Hematopoietic multipotent progenitor cell treated with erythropoietin and hydrocortisone succinate and interleukin-3 and kit ligand, for 8 days (in vitro differentiated cells): Measurements from ENCODE around the gene ITPK1.

ENCODE experiments used
- DNase-seq: peaks from one replicate; pipeline ENCODE4 v3.0.0-alpha.2; 2015

ITPK1 gene

DNA sequence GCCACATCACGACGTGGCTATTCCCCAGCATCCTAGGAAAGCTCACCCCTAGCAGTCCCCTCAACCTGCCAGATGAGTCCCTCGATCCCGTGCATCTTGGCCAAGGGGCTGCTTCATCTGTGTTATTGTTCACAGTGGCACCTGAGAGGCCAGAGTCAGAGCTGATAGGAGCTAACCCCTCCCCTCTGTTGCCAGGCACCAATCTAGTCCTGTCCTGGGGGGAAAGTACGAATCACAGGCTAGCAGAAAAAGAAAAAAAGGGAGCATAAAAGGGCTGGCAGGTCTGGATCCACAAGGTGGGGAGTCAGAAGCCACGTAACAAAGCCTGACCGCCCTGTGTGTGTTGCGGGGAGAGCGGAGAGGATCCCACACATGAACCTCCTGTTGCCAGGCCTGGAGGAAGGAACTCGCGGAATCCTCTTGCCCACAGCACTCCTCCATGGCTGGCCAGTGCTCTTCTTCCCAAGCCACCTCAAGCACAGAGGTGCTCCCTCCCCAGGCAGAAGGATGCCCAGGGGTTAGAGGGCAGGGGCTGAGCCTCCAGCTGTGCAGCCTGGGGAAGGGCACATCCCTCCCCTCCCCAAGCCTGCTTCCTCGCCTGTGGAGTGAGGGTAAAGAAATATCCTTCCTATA, 91.8 kb downstream of the ITPK1 start:
- DNase-seq, result no peak

DNA sequence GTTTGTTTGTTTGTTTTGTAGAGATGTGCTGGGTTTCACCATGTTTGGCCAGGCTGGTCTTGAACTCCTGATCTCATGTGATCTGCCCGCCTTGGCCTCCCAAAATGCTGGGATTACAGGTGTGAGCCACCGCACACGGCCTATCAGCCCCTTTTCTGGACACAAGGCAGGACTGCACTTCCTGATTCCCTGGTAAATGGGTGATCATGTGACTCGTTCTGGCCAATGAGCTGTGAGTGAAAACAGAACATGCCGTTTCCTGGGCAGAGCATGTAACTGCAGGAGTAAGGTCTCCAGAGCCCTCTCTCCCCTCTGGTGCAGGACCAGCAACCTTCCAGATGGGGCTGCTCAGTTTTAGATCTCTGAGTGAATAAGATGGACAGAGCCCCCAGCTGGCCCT, 92.7 kb downstream of the ITPK1 start:
- peak; percentile 49 for DNase-seq

DNA sequence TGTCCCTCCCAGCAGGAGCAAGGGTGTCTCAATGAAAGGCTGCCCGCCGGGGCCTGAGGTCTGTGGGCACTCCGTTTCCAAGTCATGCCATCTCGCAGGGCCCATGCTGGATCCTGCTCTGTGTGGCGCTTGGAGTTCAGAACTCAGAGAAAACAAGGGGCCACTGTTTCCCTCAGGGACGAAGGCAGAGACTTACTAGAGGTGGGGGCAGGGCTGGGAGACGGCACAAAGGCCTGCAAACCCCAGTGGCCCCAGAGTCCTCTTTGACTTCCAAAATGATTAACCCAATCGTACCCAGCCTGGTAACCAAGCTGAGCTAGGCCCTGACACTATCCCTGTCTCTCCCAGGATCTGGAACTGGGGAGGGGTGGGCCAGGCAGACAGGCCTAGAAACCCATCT, 95.8 kb downstream of the ITPK1 start:
- DNase-seq, result no peak

DNA sequence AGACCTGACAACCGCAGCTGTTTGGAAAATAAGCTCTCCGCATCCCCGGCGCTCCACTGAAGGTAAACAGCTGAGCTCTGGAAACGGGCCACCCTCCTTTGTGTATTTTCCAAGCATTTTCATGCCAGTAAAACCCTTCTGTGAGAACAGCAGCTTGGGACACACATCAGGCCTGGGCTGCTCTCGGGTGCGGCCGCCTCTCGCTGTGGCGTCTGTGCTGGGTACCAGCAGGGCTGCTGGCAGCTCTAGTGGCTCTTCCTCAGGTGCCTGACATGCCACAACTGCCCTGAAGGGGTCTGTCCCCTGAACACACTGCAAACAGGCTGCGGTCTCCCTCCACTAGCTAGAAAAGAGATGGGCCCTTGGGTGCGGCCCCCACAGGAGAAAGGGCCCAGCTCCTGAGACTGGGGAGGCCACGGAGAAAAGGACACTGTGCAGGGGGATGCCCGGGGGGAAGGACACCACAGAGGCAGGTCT, 96.3 kb downstream of the ITPK1 start:
- no peak for DNase-seq

DNA sequence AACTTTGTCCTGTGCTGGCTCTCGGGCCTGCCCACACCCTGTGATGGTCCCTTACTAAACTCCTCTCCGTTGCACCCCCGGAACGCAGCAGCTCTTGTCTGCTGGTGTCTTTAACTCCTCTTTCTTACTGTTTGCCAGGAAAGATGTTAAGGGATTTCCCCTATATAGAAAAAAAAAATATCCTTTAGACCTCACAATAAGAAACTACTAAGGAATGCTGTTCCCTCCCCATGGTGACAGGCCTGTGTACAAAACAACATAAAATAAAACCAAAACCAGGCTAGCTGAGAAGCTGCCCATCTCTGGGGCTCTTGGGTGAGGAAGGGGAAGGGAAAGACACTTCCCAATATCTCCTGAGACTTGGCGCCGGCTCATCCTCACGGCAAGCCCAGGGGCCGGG, 97.4 kb downstream of the ITPK1 start:
- DNase-seq, result no peak

DNA sequence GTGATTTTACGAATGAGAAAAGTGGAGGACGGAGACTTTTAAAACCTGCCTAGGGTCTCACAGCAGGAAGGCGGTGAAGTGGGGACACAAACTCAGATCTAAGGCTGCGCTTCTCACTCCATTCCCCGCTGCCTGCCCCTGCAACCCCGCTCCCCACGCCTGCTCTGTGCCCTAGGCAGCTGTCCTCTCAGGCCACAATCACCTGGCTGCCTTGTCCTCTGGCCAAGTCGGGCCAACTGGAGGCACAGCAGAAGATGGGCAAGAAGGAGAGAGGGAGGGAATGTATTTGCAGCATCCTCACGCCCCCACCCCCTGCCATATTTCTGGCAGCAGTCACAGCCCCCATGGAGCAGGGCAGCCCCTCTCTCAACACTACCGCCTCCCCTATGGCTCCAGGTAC, 97.8 kb downstream of the ITPK1 start:
- no peak for DNase-seq

DNA sequence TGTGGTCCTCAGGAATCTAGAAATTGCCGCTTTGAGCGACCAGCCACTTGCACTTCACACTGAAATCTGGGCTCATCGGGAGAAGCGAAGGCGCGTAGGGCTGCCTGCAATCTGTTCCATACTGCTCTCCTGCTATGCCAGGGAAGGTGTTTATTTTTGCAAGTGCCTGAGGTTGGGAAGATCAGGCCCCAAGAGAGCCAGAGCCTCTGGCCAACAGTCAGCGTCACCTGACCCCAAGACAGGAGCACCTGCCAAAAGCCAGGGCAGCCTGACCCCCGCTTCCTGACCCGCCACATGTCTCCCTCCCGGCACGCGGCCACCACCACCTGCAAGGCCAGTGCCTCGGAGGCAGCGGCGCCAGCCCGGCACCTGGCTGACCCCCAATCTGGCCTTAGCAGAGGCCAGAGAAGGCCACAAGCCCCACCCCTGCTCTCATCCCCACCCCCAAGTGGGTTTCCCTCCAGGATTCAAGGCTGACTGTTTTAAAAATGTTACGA, 98.4 kb downstream of the ITPK1 start:
- no peak for DNase-seq

DNA sequence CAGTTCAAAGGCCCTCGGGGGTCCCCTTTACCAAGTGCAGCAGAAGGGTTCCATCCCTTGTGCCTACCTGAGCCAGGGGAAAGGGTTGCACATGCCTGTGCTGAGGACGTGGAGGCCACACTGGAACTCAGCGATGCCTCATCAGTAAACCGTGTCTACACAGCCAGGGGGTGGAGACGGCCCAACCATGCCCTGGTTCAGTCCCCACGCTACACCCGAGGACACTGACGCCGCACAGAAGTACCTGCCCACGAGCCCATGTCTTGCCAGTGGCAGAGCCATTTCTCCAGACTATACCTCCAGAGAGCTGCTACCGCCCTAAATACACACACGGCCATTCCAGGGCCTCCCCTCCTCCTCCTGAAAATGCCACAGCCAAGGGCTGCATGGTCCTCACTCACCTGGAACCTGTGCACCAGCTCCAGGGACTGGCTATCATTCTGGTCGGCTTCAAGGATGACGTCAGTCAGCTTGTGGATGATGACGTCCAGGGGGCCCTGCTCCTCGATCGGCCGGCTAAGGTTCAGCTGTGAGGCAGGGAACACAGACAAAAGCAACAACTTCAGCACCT, 99.4 kb downstream of the ITPK1 start:
- DNase-seq, result no peak

DNA sequence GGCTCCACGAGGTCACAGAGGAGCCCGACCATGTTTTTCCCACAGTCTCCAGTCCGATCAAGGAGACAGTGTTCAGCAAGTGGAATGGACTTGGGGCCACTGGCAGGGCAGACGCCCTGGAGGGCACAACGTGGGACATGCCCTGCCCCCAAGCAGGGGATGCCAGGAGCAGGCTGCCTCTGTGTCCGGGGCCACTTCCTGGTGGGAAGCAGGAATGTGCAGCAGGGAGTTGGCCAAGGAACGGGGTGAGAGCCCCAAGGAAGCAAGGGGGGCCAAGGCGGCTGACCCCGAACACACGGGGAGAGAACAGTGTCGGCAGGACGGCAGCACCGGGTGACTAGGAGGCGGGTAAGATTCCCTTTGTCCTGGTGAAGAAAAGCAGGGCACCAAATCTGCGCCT, 100.2 kb downstream of the ITPK1 start:
- DNase-seq, result no peak

DNA sequence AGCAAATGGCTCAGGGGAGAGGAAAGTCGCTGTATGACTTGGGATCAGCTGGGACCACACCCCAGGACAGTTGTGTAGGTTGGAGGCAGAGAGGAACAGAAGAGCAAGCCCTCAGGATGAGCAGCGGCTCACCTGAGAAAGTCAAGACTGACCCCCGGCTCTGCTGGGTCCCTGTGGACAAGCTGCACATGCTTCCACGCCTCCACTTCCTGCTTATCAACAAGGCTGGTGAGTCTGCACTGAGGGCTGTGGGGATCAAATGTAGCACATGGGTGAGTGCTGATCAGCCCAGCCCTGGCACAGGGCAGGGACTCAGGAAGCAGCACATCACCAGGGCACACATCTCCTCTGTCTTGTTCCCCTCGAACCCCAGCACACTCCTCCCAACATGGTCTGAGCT, 100.7 kb downstream of the ITPK1 start:
- no peak for DNase-seq

DNA sequence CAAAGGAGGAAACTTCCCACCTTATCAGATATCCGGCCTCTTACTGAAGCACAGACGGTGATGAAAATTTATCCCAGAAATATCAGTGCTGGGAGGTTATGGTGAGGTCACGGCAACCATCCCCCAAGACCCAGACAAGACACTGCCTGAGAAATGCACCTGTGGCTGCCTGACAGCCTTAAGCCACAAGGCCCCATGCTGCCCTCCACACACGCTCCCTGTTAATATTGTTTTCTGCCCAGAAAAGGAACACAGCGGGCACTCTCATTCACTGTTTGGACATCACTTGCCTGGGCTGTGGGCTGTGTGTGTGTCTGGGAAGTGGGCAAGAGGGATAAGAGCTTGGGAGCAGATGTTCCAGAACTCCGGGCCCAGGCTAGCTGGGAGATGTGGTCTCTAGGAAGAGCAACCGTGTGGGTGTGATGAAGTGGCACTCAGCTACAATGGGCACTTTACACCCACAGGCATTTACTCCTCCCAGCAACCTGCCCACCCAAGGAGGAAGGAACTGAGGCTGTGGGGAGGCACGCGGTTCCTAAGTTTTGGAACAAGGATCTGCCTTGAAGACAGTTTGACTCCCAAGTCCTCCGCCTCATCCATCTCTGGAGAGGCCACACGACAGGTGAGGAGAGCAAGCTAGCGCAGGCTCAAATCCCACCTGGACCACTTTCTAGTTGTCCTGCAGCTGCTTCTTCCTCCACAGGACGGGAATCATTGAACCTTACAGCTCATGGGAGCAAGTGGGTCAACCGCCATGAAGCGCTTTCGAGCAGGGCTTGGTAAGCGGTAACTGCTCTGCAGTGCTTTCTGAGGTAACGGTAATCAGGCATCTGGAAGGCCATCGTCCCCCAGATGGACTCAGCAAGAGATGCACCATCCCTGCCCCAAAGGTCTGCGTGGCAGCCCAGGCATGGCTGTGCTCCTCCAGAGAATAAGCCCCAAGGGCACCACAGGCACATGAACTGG, 101.4 kb downstream of the ITPK1 start:
- DNase-seq, result no peak

DNA sequence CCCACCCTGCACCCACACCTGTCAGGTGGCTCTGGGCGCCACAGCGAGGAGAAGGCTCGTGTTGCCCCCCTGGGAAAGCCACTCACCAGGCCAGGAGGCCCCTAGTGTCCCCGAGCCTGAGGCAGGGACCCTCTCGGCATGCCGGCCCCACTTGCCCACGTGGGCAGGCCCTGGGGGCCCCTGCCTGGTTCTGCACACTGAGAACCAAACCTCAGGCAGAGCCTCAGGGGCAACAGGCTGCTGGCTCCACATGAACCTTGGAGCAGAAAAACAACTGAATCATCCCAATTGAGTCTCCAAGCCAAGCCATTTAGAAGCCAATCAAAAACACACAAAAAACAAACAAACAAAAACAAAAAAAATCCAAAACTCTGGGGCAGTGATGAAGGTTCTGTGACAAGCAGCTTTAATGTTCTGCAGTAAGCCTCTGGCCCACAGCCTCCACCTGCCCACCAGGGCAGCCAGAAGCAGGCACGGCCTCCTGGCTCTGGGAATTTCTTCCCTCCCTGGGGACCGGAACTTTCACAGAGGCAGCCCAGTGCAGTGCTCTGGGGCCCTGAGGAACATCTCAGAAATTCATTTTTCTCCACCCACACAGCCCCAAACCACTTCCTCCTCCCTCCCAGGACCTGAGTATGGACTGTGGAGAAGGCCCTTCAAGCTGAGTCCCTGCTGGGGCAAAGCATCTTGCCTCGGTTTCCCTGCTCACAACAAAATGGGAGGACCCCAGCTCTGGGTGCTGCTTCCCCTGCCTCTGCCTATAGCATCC, 102.6 kb downstream of the ITPK1 start:
- DNase-seq, result no peak

DNA sequence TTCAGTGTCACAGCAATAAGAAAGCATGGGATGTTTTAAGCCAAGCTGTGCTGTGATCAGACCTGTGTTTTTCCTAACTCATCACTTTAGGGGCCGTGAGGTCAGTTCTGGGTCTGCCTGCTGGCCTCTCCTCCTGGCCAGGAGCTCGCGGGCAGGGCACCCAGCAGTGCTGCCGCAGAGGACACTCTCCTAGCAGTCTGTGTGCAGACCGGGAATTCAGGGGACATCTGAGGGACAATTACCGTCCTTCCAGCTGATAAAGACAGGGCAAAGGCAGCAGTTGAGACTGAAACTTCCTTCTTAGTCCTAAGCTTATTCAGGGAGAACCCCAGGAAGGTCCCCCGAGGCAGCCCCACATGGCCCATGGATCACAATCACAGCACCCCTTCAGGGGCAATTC, 103.2 kb downstream of the ITPK1 start:
- no peak for DNase-seq

DNA sequence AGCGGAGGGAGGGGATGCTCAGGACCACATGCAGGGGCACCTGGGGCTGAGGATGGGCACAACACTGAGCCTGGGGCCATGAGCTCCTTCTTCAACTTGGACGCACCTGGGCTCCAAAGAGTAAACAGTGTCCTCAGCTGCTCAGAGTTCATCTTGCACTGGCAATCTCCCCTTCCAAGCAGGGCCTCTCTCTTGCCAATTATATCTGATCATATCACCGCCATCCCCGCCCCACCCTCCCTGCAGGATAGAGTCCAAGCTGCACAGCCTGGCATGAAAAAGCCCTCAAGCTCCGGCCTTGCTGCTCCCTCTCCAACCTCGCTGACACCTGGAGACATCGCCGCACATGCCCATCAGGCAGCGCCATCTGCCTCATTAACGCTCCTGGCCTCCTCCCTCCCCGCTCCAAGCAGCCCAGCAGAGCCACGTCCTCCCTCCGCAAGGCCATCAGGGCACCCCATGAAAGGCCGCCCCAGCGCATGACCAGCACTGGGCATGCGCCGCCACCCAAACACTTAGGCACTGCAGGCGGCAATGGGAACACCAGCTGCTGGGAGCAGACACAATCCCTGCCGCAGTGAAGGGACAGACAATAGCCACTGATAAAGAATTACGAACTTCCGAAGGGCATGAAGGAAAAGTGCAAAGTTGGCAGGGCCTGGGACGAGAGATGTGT, 103.9 kb downstream of the ITPK1 start:
- no peak for DNase-seq

DNA sequence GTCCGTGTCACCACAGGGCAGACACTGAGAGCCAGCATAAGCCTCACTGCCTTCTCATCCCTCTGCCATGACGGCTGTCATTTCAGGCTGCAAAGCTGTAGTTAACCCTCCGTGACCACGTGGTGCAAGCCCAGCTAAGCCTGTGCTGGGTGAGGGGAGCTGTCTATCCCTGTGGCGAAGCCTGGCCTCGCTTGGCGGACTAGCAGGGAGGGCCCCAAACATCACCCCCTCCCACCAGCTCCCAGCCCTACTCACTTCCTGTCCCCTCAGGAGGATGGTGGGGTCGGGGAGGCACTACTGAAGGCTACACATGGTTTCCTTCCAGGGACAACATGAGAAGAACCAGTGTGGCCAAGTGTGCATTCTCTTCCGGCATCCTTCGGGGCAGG, 104.6 kb downstream of the ITPK1 start:
- DNase-seq, result no peak

DNA sequence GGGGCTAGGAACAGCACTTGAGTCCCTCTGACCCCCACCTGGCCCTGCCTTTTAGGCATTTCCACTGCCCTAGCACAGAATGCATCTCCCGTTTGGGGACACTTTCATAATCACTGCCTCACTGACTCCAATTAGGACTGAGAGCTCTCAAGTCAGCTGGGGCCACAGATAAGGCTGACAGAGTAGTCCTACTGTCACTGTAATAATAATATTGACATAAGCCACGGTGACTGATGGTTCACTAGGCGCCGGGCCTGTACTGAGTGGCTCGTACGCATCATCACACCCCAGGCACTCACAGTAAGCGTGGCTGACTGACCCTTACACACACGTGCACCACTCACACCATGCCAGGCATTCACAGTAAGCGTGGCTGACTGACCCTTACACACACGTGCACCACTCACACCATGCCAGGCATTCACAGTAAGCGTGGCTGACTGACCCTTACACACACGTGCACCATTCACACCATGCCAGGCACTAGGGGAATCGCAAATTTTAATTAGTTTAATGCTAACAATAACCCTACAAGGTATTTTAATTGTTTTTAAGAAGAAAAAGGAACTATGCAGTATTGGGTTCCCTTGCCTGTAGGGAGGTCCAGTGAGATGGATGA, 105.1 kb downstream of the ITPK1 start:
- peak; percentile 12 for DNase-seq

DNA sequence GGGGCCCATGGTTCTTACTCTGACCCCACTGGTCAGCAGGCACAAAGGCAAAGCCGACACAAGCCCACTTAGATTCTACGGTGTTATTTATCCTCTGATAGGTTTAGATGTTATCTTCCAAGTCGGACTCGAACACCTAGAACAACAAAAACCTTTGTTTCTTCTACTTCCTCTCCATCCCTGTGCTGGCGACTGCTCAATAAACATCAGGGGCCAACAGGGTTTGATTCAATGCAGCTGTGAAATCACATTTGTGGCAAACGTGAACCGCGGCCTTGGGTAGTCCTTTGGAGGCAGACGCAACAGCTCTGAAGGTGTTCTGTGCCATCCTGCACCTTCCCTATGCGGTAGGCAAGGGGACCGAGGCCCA, 105.6 kb downstream of the ITPK1 start:
- no peak for DNase-seq

DNA sequence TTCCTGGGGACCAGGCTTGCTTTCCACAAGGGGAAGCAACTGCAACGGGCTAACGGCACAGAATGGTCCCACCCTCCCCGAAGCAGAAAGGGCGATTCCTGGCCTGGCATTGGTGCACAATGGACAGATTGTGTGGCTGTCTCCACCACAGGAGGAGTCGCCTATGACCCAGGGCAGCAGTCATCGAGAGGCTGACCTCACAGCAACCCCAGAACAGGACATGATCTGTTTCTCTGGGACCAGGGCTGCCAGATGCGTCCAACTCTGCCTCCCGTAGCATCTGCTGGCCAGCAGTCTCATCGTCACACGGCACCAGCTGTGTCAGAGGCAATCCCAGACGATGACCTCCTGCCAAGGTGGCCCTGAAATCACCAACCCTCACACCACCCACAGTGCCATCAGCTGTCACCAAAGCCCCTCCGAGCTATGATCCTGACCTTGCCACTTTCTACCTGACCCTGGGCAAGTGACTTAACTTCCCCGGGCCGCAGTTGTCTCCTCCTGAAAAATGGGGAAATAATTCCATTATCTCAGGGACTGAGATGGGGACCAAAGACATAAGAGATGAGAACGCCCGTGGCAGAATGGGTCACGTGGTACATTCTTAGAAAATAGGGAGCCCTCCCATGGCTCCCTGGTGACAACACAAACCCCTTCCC, 106.1 kb downstream of the ITPK1 start:
- no peak for DNase-seq

DNA sequence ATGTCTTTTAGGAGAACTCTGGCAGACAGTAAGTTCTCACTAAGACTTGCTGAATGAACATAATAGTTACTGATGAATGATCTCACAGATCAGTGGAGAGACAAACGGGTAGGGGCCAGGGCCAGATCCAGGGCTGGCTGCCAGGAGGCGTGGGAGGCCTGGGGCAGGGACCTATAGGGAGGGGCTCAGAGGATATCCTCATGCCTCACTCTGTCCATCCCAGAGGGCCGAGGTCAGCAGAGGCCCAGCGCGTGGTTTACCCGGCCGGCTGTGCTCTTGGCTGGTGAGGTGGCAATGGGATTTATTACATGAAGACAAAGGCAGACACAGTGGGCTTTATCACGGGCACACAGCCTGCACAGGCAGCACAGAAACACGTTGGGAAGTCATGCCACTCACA, 107.3 kb downstream of the ITPK1 start:
- no peak for DNase-seq

DNA sequence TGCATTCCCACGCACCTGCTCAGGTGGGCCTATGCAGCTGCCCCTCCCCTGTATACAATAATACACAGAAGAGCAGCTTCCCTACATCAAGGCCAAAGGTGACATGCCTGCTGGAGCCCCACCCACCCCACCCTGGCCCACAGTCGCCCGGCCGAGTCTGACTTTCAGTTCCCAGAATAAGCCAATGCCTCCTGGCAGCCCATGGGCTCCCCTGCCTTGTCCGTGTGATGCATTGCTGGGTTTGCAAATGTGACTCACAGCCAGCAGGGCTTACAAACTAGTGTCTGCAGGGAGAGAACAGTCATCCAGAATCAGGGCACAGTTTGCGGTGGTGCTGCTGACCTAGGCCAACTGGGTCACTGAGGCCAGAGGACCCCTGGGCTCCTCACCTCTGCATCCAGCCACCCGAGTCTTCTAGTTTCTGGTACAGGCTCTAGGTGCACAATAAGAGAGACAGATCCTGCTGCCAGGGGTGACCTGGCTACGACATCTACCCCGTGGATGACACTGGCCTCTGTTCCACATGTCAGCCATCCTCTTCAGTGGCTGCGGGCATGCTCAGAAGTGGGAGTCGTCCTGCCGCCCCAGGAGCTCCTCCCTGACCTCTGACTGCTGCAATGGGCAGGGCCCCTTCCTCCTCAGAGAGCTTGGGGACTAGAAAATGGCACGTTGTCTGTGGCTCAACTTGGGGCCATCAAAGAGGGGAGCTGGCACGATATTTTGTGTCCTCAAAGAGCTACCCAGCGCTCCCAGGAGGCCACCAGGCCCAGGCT, 108.3 kb downstream of the ITPK1 start:
- DNase-seq, result no peak
